A549 (cell line): ENCODE results near the gene HEBP1.

Source experiments
- CEBPB ChIP-seq, 2 experiments: fragments of >200 bp in 1 of 2; sonication (Bioruptor Twin) in 1 of 2; formaldehyde crosslinking in 1 of 2; IDR thresholded peaks; 2 replicates each; pipeline ENCODE4 v1.6.1; 2012 to 2016
- CTCF ChIP-seq: fragments of >200 bp; sonication (Bioruptor Twin); formaldehyde crosslinking; IDR thresholded peaks from 3 replicates; pipeline ENCODE4 v1.5.1; 2016
- GATA3 ChIP-seq: IDR thresholded peaks from 2 replicates; pipeline ENCODE4 v1.6.1; 2012; ENCODE audit warnings: borderline replicate concordance
- POLR2A ChIP-seq: IDR thresholded peaks from 2 replicates; pipeline ENCODE4 v1.6.1; 2012; ENCODE audit warnings: mild to moderate bottlenecking, low read length
- RAD21 ChIP-seq, 2 experiments: fragments of >200 bp in 1 of 2; sonication (Bioruptor Twin) in 1 of 2; formaldehyde crosslinking in 1 of 2; IDR thresholded peaks in 1 of 2; conservative IDR thresholded peaks in 1 of 2; 2 replicates in 1 of 2; 3 replicates in 1 of 2; pipeline ENCODE4 v1.6.1; 2012 to 2018; ENCODE audit warnings: inconsistent platforms in 1 of 2
- TF ChIP-seq, protein P1 (sequence below): fragments of >200 bp; sonication (Bioruptor Twin); formaldehyde crosslinking; IDR thresholded peaks from 3 replicates; pipeline ENCODE4 v1.6.1; 2016
- TF ChIP-seq, protein P2 (sequence below): fragments of 150-350 bp; IDR thresholded peaks from 2 replicates; pipeline ENCODE4 v1.6.1; 2014; ENCODE audit warnings: low read depth, mild to moderate bottlenecking, low read length

DNA sequence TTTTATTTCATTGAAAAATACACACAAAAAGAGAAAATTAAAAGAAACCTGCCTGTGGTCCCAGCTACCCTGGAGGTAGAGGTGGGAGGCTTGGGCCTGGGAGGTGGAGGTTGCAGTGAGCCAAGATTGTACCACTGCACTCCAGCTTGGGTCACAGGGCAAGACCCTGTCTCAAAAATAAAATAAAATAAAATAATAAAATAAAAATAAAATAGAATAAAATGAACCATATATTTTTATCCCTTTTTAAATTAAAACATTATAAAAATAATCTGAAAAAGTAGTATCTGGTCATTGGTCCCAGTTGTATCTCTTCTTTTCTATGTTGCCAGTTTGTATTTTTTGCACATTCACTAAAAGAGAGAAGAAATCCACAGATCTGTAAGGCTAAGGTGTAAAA, 27.4 kb upstream of the HEBP1 start:
- TF ChIP-seq CTCF: no peak
- no peak for TF ChIP-seq POLR2A
- TF ChIP-seq, protein P1, sequence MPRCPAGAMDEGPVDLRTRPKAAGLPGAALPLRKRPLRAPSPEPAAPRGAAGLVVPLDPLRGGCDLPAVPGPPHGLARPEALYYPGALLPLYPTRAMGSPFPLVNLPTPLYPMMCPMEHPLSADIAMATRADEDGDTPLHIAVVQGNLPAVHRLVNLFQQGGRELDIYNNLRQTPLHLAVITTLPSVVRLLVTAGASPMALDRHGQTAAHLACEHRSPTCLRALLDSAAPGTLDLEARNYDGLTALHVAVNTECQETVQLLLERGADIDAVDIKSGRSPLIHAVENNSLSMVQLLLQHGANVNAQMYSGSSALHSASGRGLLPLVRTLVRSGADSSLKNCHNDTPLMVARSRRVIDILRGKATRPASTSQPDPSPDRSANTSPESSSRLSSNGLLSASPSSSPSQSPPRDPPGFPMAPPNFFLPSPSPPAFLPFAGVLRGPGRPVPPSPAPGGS: no peak
- no peak for TF ChIP-seq GATA3
- TF ChIP-seq CEBPB (IDR thresholded peaks at IDR 0.05): no peak
- TF ChIP-seq, protein P2, sequence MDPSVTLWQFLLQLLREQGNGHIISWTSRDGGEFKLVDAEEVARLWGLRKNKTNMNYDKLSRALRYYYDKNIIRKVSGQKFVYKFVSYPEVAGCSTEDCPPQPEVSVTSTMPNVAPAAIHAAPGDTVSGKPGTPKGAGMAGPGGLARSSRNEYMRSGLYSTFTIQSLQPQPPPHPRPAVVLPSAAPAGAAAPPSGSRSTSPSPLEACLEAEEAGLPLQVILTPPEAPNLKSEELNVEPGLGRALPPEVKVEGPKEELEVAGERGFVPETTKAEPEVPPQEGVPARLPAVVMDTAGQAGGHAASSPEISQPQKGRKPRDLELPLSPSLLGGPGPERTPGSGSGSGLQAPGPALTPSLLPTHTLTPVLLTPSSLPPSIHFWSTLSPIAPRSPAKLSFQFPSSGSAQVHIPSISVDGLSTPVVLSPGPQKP: no peak
- TF ChIP-seq RAD21 (conservative IDR thresholded peaks at IDR 0.05 in 1 of 2, IDR thresholded peaks at IDR 0.05 in 1 of 2): no peak
